T1000 (cell line): ENCODE measurements around the gene OMA1.
A peak's percentile ranks its signal among the peaks of the same experiment; 100 is the strongest.
"Not testable (repeated sequence)": the region's sequence is repeated elsewhere in the genome, so short reads cannot be mapped to it uniquely, and the experiment has no call there.

Source experiments
- DNase-seq: peaks from one replicate; lab custom pipeline; 2025; ENCODE audit warnings: mixed read lengths; lab: John Stamatoyannopoulos, UW

Gene OMA1

DNA sequence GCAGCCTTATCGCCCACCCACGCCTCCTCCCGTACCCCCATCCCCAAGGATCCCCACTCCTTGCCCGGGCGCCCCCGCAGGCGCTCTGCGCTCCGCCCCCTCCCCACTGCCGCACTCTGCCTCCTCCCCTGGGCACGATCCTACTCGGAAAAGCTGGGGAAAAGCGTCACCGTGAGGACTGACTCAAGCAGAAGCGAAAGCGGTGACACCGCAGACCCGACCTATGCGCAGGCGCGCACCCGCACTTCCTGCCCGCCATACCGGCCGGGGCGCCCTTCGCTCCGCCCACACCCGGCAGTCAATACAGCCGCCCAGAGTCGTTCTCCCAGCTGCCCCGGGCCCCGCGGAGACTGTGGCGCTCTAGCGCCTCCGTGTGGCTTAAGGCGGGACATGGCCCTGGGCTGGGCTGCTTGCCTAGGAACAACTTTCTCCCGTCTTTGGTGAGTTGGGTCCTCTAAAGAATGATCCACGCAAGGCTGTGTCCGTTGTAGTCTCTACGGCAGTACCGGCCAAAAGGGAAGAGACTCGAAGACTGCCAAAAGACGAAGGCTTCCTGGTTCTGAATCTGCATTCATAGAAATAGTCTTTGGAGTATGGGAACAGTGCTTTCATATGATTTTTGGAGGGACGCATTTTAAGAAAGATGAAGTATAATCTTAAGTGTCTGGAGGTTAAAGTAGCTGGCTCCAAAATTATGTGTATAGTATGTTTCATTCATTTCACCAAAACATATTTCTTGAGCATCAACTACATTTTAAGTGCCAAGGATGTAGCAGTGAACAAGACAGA is at the start of gene OMA1:
OMA1 (minus strand) TSS at position 207 of the 789 bp plus-strand sequence. CDS start 7,432 bp downstream, outside the sequence.
- peak; percentile 96 for DNase-seq

DNA sequence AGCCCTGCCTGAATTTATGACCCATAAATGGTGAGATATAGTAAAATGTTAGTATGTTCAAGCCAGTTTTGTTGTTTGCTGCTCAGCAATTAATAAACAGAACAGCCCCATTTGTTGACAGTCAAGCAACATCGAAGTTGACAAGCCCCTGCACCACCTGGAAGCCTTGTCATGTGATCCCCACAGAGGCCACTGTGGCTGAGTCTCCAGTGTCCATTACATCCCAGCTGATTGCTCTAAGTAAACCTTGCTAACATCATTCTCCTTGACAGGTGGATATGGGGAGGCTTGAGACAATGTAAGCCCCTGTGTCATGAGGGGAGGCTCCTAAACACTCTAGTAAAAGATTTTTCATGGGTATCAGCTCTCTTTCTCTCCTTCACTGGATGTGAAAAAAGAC is 48.0 kb upstream of the OMA1 start:
- no peak for DNase-seq

GRCh38 chr1:58592522-58593134 is 46.1 kb upstream of the OMA1 start:
- peak; percentile 76 for DNase-seq

DNA sequence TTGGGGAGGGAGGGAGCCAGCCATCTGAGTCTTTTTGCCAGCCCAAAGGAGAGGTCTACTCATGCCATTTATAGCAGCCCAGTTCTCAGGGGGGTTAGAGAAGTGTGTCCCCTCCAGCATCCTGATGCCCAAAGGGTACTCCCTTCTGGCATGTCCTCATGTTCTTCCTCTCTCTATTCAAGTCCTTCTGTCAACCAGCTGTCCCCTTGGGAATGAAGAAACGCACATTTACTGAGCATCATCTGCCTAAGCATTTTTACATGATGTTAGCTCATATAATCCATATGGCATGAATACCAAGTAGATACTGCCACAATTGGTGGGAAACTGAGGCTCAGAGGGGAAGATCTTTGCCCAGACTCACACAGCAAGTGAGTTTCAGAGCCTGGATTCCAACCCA is 45.3 kb upstream of the OMA1 start:
- no peak for DNase-seq

GRCh38 chr1:58590019-58590418 is 43.5 kb upstream of the OMA1 start:
- no peak for DNase-seq

- no peak for DNase-seq
These were observed 41.9 kb upstream of the OMA1 start for GRCh38 chr1:58588396-58588795.

GRCh38 chr1:58587667-58588066 is 41.1 kb upstream of the OMA1 start:
- no peak for DNase-seq

DNA sequence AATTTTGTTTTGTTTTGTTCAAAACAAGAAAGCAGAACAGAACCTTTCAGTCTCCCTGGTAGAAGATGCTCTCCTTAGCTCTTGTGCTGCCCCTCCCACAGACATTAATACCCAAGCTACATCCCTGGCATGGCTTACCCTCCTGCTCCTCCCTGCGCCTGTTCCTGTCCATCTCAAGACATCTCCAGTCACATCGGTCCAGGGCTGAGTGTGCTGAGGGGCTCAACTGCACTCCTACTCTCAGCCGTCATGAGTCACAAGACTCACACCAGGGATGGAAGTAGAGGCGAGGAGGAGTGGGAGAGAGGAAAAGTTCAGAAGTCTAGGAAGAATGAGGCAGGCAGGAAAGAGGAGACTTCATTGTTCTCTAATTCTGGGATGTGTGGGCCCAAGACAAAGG is 39.7 kb upstream of the OMA1 start:
- no peak for DNase-seq

GRCh38 chr1:58585581-58586151 is 39.1 kb upstream of the OMA1 start:
- DNase-seq = no peak

DNA sequence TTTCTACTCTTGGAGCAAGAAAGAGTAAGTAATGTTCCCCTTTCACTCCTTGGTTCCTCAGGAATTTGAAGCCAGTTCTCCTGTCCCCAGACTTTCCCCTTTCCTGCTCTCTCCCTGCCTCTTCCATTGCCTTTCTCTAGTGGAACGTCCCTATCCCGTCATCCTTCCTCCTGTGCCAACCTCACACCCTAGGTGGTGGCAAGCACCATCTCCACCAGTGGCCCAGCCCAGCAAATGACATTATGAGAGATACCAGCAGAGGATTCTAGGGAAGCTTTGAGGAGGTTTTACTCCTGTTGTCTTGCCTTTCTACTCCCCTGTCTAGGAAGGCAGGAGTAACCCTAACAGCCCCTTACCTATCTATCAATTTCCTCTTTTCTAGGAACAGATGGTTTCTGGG is 38.6 kb upstream of the OMA1 start:
- DNase-seq = no peak

GRCh38 chr1:58584082-58584895 is 37.8 kb upstream of the OMA1 start:
- DNase-seq = peak; percentile 60

- no peak for DNase-seq
These were observed 37.0 kb upstream of the OMA1 start for GRCh38 chr1:58583496-58583895.

- DNase-seq = not testable (repeated sequence)
These were observed 35.6 kb upstream of the OMA1 start for GRCh38 chr1:58582143-58582542.

- DNase-seq = no peak
These were observed 35.1 kb upstream of the OMA1 start for GRCh38 chr1:58581641-58582040.

GRCh38 chr1:58580186-58580585 is 33.7 kb upstream of the OMA1 start:
- DNase-seq = no peak

DNA sequence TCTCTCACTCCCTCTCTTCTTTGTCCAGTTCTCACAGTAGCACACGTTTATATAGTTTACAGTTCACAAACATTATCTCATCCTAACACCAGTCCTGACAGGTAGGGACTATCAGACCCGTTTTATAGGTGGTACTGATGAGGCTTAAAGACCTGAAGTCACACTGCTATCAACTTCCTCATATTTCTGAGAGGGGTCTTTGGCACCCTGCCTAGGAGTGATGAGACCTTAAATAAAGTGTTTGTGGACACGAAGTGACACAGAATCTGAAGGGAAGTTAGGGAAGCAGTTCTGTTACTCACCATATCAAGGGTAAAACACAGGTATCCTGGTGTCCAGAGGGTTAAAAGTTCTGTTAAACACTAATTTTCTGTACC is 31.1 kb upstream of the OMA1 start:
- no peak for DNase-seq

DNA sequence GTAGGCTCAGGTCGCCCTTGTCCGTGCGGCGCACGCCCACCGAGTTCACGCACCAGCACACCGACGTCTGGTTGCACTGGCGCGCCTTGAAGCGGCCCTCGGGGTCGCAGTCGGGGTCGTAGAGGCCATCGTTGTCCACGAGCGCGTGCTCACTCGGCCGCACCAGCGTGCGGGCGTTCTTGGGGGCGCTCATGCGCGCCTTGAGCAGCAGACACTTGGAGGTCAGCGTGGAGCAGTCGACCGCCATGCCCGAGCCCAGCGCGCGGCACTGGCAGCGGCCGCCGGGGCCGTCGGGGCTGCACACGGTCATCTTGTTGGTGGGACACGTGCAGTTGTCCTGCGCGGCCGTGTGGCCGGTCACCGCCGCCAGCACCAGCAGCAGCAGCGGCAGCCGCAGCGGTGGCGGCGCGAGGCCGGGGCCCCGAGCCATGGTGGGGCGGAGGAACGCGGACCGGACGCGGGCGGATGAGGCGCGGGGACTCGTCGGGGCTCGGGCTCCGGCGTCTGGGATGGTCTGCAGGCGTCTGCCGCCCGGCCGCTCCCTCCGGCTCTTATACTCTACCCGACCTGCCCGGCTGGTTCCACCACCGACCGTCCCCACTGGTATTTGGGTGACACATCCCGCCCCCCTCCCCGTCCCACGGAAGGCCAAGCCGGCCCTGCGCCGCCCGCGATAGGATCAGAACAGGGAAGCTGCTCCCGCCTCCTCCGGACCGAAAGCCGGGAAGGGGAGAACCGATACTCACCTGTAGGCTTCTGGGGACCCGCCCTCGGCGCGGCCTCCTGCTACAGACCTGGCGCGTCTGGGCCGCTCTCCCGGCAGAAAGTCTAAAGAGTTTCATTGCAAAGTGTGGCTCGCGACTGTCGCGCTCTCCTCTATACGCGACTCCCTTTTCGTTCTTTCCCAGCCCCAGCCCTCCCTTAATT is 30.5 kb upstream of the OMA1 start, which contains the start of gene TACSTD2:
TACSTD2 (minus strand) TSS at position 526 of the 927 bp plus-strand sequence; CDS start at position 430, 96 bp downstream.
- no peak for DNase-seq

DNA sequence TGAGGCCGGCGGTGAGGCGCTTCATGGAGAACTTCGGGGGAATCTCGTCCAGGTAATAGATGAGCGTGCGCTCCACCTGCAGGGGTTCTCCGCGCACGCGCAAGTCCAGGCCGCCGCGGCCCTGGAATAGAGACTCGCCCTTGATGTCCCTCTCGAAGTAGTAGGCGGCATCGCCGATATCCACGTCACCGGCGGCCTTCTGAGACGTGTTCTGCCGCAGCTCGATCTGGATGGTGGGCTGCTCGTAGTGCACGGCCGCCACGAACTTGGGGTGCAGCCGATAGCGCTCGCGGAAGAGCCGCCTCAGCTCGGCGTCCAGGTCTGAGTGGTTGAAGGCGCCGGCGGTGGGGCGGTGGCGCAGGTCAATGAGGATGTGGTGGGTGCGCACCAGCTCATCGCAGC is 29.8 kb upstream of the OMA1 start:
- DNase-seq = no peak

DNA sequence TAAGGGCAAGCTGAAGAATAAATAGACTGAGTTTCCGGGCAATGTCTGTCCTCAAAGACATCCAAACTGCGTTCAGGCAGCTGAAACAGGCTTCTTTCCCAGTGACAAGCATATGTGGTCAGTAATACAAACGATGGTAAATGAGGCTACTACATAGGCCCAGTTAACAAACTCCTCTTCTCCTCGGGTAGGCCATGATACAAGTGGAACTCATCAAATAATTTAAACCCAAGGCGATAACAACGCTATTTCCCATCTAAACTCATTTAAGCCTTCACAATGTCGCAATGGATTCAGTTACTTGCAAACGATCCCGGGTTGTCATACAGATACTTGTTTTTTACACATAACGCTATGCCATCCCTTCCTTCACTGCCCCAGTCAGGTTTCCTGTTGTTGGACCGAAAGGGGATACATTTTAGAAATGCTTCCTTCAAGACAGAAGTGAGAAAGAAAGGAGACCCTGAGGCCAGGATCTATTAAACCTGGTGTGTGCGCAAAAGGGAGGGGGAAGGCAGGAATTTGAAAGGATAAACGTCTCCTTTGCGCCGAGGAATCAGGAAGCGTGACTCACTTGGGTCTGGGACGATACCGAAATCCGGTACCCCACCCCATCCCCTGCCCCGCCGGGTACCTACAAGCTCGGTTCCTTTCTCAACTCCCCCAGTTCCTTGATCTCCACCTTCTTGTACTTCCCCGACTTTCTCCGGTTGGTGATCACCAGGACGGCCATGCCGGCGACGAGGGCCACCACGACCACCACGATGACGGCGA is 29.2 kb upstream of the OMA1 start:
- DNase-seq = no peak

GRCh38 chr1:58574816-58575215 is 28.3 kb upstream of the OMA1 start:
- no peak for DNase-seq
